ENCODE results near the gene SCAF8. TPM values are rescaled to one million over a fixed set of nuclear protein-coding genes. Genes with fewer than 3 reads are reported as not detected.
A peak's percentile ranks its signal among the peaks of the same experiment; 100 is the strongest.
"Not testable (repeated sequence)": the region's sequence is repeated elsewhere in the genome, so short reads cannot be mapped to it uniquely, and the experiment has no call there.

Gene SCAF8
- total RNA-seq, 2 donors from 2014 or later: 25.9 to 29.9 TPM

- Mint-ChIP-seq H3K4me3 (no peak overlapping the region), H3K4me1 (peaks cover 43% of the 10 kb centered on the region), H3K27ac (no peak overlapping the region), H3K36me3 (ENCODE audit: low read depth) (peaks cover 21% of the 10 kb centered on the region), H3K9me3 (no peaks in the 10 kb centered on the region), H3K27me3 (no peaks in the 10 kb centered on the region)
- no peak for ATAC-seq (replicated peaks)
Measured at GRCh38 chr6:154749341-154749740, 16.1 kb downstream of the SCAF8 start.

GRCh38 chr6:154751011-154751800 lies 18.0 kb downstream of the SCAF8 start:
- H3K27me3 Mint-ChIP-seq: no peaks in the 10 kb centered on the region
- no peaks in the 10 kb centered on the region for H3K9me3 Mint-ChIP-seq
- H3K36me3 Mint-ChIP-seq (ENCODE audit: low read depth): peaks cover 12% of the 10 kb centered on the region
- ATAC-seq (replicated peaks): peak; percentile 70
- H3K27ac Mint-ChIP-seq: peak overlapping the region; percentile 25
- H3K4me3 Mint-ChIP-seq: peak overlapping the region; percentile 26
- peaks cover 44% of the 10 kb centered on the region for H3K4me1 Mint-ChIP-seq

GRCh38 chr6:154752022-154752421 lies 18.8 kb downstream of the SCAF8 start:
- Mint-ChIP-seq H3K36me3 (ENCODE audit: low read depth) (peaks cover 12% of the 10 kb centered on the region), H3K4me3 (peak overlapping the region; percentile 26), H3K27me3 (no peaks in the 10 kb centered on the region), H3K4me1 (peaks cover 42% of the 10 kb centered on the region), H3K27ac (no peak overlapping the region), H3K9me3 (no peaks in the 10 kb centered on the region)
- no peak for ATAC-seq (replicated peaks)

- peak overlapping the region; percentile 61 for H3K27ac Mint-ChIP-seq
- no peaks in the 10 kb centered on the region for H3K9me3 Mint-ChIP-seq
Measured at GRCh38 chr6:154754152-154754551, 20.9 kb downstream of the SCAF8 start.

GRCh38 chr6:154757352-154758050 lies 24.3 kb downstream of the SCAF8 start:
- no peak for ATAC-seq (replicated peaks)
- Mint-ChIP-seq H3K4me3 (no peak overlapping the region), H3K36me3 (ENCODE audit: low read depth) (peaks cover 16% of the 10 kb centered on the region), H3K27me3 (no peaks in the 10 kb centered on the region), H3K4me1 (peaks cover 32% of the 10 kb centered on the region), H3K9me3 (no peaks in the 10 kb centered on the region), H3K27ac (no peak overlapping the region)

More at GRCh38 chr6:154754152-154754551, 20.9 kb downstream of the SCAF8 start:
- H3K27me3 Mint-ChIP-seq: no peaks in the 10 kb centered on the region
- H3K4me3 Mint-ChIP-seq: no peak overlapping the region
- H3K4me1 Mint-ChIP-seq: peaks cover 46% of the 10 kb centered on the region
- ATAC-seq (replicated peaks): peak; percentile 56
- peaks cover 20% of the 10 kb centered on the region for H3K36me3 Mint-ChIP-seq (ENCODE audit: low read depth)

- Mint-ChIP-seq H3K4me1 (peaks cover 35% of the 10 kb centered on the region), H3K4me3 (no peak overlapping the region), H3K27ac (no peak overlapping the region), H3K36me3 (ENCODE audit: low read depth) (peaks cover 20% of the 10 kb centered on the region), H3K27me3 (no peaks in the 10 kb centered on the region), H3K9me3 (no peaks in the 10 kb centered on the region)
- no peak for ATAC-seq (replicated peaks)
Measured at GRCh38 chr6:154758125-154758524, 24.9 kb downstream of the SCAF8 start.

GRCh38 chr6:154763650-154764049 lies 30.4 kb downstream of the SCAF8 start:
- Mint-ChIP-seq H3K4me3 (peak overlapping the region; percentile 5), H3K9me3 (no peaks in the 10 kb centered on the region), H3K27ac (peak overlapping the region; percentile 40), H3K27me3 (no peaks in the 10 kb centered on the region), H3K36me3 (ENCODE audit: low read depth) (peaks cover 21% of the 10 kb centered on the region), H3K4me1 (peaks cover 40% of the 10 kb centered on the region)
- peak; percentile 42 for ATAC-seq (replicated peaks)

GRCh38 chr6:154765273-154765672 lies 32.1 kb downstream of the SCAF8 start:
- Mint-ChIP-seq H3K9me3 (no peaks in the 10 kb centered on the region), H3K4me3 (no peak overlapping the region), H3K4me1 (peaks cover 36% of the 10 kb centered on the region), H3K27me3 (no peaks in the 10 kb centered on the region), H3K36me3 (ENCODE audit: low read depth) (peaks cover 14% of the 10 kb centered on the region), H3K27ac (no peak overlapping the region)
- ATAC-seq (replicated peaks): no peak

GRCh38 chr6:154766288-154766687 lies 33.1 kb downstream of the SCAF8 start:
- H3K4me1 Mint-ChIP-seq: peaks cover 43% of the 10 kb centered on the region
- no peaks in the 10 kb centered on the region for H3K27me3 Mint-ChIP-seq
- peaks cover 8% of the 10 kb centered on the region for H3K36me3 Mint-ChIP-seq (ENCODE audit: low read depth)
- no peaks in the 10 kb centered on the region for H3K9me3 Mint-ChIP-seq
- no peak overlapping the region for H3K27ac Mint-ChIP-seq
- no peak for ATAC-seq (replicated peaks)
- H3K4me3 Mint-ChIP-seq: no peak overlapping the region

GRCh38 chr6:154767003-154767723 lies 33.9 kb downstream of the SCAF8 start:
- H3K27ac Mint-ChIP-seq: no peak overlapping the region
- H3K9me3 Mint-ChIP-seq: no peaks in the 10 kb centered on the region
- H3K4me1 Mint-ChIP-seq: peaks cover 40% of the 10 kb centered on the region

GRCh38 chr6:154768280-154768679 lies 35.1 kb downstream of the SCAF8 start:
- Mint-ChIP-seq H3K4me1 (peaks cover 39% of the 10 kb centered on the region), H3K27ac (no peak overlapping the region), H3K36me3 (ENCODE audit: low read depth) (peaks cover 7% of the 10 kb centered on the region), H3K27me3 (no peaks in the 10 kb centered on the region), H3K4me3 (no peak overlapping the region), H3K9me3 (no peaks in the 10 kb centered on the region)
- no peak for ATAC-seq (replicated peaks)

More at GRCh38 chr6:154767003-154767723, 33.9 kb downstream of the SCAF8 start:
- no peak for ATAC-seq (replicated peaks)
- Mint-ChIP-seq H3K27me3 (no peaks in the 10 kb centered on the region), H3K36me3 (ENCODE audit: low read depth) (peaks cover 8% of the 10 kb centered on the region), H3K4me3 (no peak overlapping the region)

- Mint-ChIP-seq H3K27ac (peak overlapping the region; percentile 82), H3K9me3 (no peaks in the 10 kb centered on the region), H3K36me3 (ENCODE audit: low read depth) (peaks cover 53% of the 10 kb centered on the region), H3K4me1 (peaks cover 25% of the 10 kb centered on the region), H3K4me3 (peak overlapping the region; percentile 70), H3K27me3 (no peaks in the 10 kb centered on the region)
- peak; percentile 88 for ATAC-seq (replicated peaks)
Measured at GRCh38 chr6:154773610-154774089, 40.4 kb downstream of the SCAF8 start.

- H3K9me3 Mint-ChIP-seq; H3K27ac Mint-ChIP-seq; H3K4me3 Mint-ChIP-seq; H3K27me3 Mint-ChIP-seq; ATAC-seq (replicated peaks): not testable (repeated sequence)
- H3K36me3 Mint-ChIP-seq (ENCODE audit: low read depth): peaks cover 87% of the 10 kb centered on the region
- peaks cover 20% of the 10 kb centered on the region for H3K4me1 Mint-ChIP-seq
Measured at GRCh38 chr6:154779157-154779556, 45.9 kb downstream of the SCAF8 start.

GRCh38 chr6:154782193-154782592 lies 49.0 kb downstream of the SCAF8 start:
- H3K36me3 Mint-ChIP-seq (ENCODE audit: low read depth): peaks cover 78% of the 10 kb centered on the region
- no peak overlapping the region for H3K4me3 Mint-ChIP-seq
- no peak overlapping the region for H3K27ac Mint-ChIP-seq
- H3K27me3 Mint-ChIP-seq: no peaks in the 10 kb centered on the region
- ATAC-seq (replicated peaks): no peak
- H3K9me3 Mint-ChIP-seq: no peaks in the 10 kb centered on the region
- peaks cover 27% of the 10 kb centered on the region for H3K4me1 Mint-ChIP-seq
